Erythroblast (primary cell): Measurements from ENCODE around the gene SLC13A4.

Experiments
- GATA1 ChIP-seq: IDR thresholded peaks from 2 replicates; pipeline ENCODE4 v1.6.1; 2011; ENCODE audit warnings: low read depth, mild to moderate bottlenecking, control low read depth, low read length, moderate library complexity
- POLR2A ChIP-seq: IDR thresholded peaks from 2 replicates; pipeline ENCODE4 v1.6.1; 2011; ENCODE audit warnings: mild to moderate bottlenecking, low read length

DNA sequence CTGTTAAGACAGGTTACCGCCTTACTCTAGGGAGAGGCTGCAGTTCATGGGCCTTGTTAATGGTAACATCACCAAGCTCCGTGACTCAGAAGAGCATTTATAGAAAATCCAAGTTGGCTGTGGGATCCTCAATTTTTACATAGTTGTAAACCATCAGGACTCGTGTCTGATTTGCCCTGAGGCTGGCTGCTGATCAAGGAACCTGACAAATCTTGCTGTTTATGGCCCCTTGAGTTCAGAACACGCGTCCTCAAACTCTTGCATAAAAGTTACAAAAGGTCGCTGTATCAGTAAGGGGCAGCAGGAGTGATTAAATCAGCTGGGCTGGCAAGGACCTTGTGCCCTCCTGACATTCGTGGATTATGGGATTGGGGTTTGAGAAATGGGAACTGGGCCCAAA lies 4.6 kb downstream of the SLC13A4 start:
- no peak for TF ChIP-seq POLR2A
- no peak for TF ChIP-seq GATA1
